MCF 10A (cell line): ENCODE measurements around the gene IL12B. TPM values are rescaled to one million over a fixed set of nuclear protein-coding genes. Genes with fewer than 3 reads are reported as not detected.
A peak's percentile ranks its signal among the peaks of the same experiment; 100 is the strongest.

Source experiments
- BruUV-seq: library from RNA; stranded (reverse); fragments of 400-500 nt; replicated peaks from 2 replicates; lab custom pipeline; 2021; lab: Mats Ljungman, UMichigan
- CTCF ChIA-PET: fragments of 300-600 bp; sonication (Branson Sonifier 250); formaldehyde crosslinking; extraction: SDS; loops from one replicate; lab custom pipeline; 2021; ENCODE audit warnings: antibody characterized with exemption, inconsistent platforms; lab: Yijun Ruan, JAX
- POLR2A ChIA-PET: fragments of 300-600, 350-650 bp; sonication (Branson Sonifier 250); formaldehyde crosslinking; extraction: SDS; loops from one replicate; lab custom pipeline; 2020; ENCODE audit warnings: antibody characterized with exemption, inconsistent platforms; lab: Yijun Ruan, JAX
- DNase-seq: peaks from one replicate; pipeline ENCODE4 v3.0.0-alpha.2; 2018; ENCODE audit not compliant: unreplicated experiment
- H3K27ac Mint-ChIP-seq: one replicate; pipeline ENCODE4 v1.8.0; 2022; ENCODE audit warnings: mild to moderate bottlenecking, low read depth, mixed read lengths; ENCODE audit not compliant: unreplicated experiment
- H3K27me3 Mint-ChIP-seq: one replicate; pipeline ENCODE4 v1.8.0; 2022; ENCODE audit warnings: mixed read lengths; ENCODE audit not compliant: insufficient read depth, unreplicated experiment
- H3K36me3 Mint-ChIP-seq: one replicate; pipeline ENCODE4 v1.8.0; 2022; ENCODE audit warnings: mild to moderate bottlenecking, moderate library complexity, mixed read lengths; ENCODE audit not compliant: insufficient read depth, unreplicated experiment
- H3K4me1 Mint-ChIP-seq: one replicate; pipeline ENCODE4 v1.8.0; 2022; ENCODE audit warnings: mixed read lengths; ENCODE audit not compliant: insufficient read depth, unreplicated experiment
- H3K4me3 Mint-ChIP-seq: one replicate; pipeline ENCODE4 v1.8.0; 2022; ENCODE audit warnings: mild to moderate bottlenecking, moderate library complexity, mixed read lengths; ENCODE audit not compliant: unreplicated experiment
- H3K9me3 Mint-ChIP-seq: one replicate; pipeline ENCODE4 v1.8.0; 2022; ENCODE audit warnings: mixed read lengths; ENCODE audit not compliant: unreplicated experiment
- CTCF ChIP-seq: fragments of 200-600 bp; IDR thresholded peaks from one replicate; pipeline ENCODE4 v1.8.0; 2022; ENCODE audit warnings: antibody characterized with exemption, mild to moderate bottlenecking; ENCODE audit not compliant: unreplicated experiment
- intact Hi-C: fragments of 100-400 bp; cut with micrococcal nuclease; formaldehyde crosslinking; loops from 2 replicates; pipeline ENCODE4 v1.14.1; 2022
- total RNA-seq: library from RNA; stranded (reverse); gene quantifications from 2 replicates; pipeline ENCODE4 v1.2.3, GENCODE V29; 2022

IL12B gene
- total RNA-seq, 1 experiment from 2014 or later = 0.14 TPM

- intact Hi-C loops = no loop called here
- H3K9me3 Mint-ChIP-seq = no peaks in the 10 kb centered on the region
- TF ChIP-seq CTCF = no peak
- H3K36me3 Mint-ChIP-seq = no peaks in the 10 kb centered on the region
- H3K27me3 Mint-ChIP-seq = no peaks in the 10 kb centered on the region
- CTCF ChIA-PET = interaction anchor here (0.7 to 6.4 kb wide), 10 partner anchors 9 to 1488 kb away, joined by 3 to 64 read pairs (median 4); partner anchors contain the start of gene IL12B
- no TSS peak for BruUV-seq
- H3K4me3 Mint-ChIP-seq = no peak overlapping the region
- no peak overlapping the region for H3K27ac Mint-ChIP-seq
- POLR2A ChIA-PET = interaction anchor here (1.0 kb wide), 1 partner anchor 33 kb away, joined by 4 read pairs; no protein-coding TSS in a partner anchor
- no peak for DNase-seq
- H3K4me1 Mint-ChIP-seq = no peaks in the 10 kb centered on the region
These were observed 10.9 kb downstream of the IL12B start for GRCh38 chr5:159319363-159319762.

- Mint-ChIP-seq H3K4me3 (no peak overlapping the region), H3K9me3 (no peaks in the 10 kb centered on the region), H3K27ac (no peak overlapping the region), H3K4me1 (no peaks in the 10 kb centered on the region), H3K36me3 (no peaks in the 10 kb centered on the region), H3K27me3 (no peaks in the 10 kb centered on the region)
- intact Hi-C loops = no loop called here
- no TSS peak for BruUV-seq
- ChIA-PET POLR2A (interaction anchor here (1.0 to 2.2 kb wide), 5 partner anchors 32 to 155 kb away, joined by 4 to 19 read pairs (median 7); no protein-coding TSS in a partner anchor), CTCF (interaction anchor here (0.6 to 6.4 kb wide), 16 partner anchors 8 to 212 kb away, joined by 3 to 154 read pairs (median 8); partner anchors contain the start of gene IL12B)
- DNase-seq = no peak
- no peak for TF ChIP-seq CTCF
These were observed 11.8 kb downstream of the IL12B start for GRCh38 chr5:159318448-159318847.

- ChIA-PET POLR2A (interaction anchor here (1.3 to 2.2 kb wide), 5 partner anchors 28 to 154 kb away, joined by 4 to 19 read pairs (median 7); no protein-coding TSS in a partner anchor), CTCF (interaction anchor here (0.5 to 6.4 kb wide), 32 partner anchors 7 to 670 kb away, joined by 3 to 154 read pairs (median 6); partner anchors contain the start of gene IL12B)
- Mint-ChIP-seq H3K27ac (no peak overlapping the region), H3K27me3 (no peaks in the 10 kb centered on the region), H3K9me3 (no peaks in the 10 kb centered on the region), H3K4me3 (no peak overlapping the region), H3K4me1 (no peaks in the 10 kb centered on the region), H3K36me3 (no peaks in the 10 kb centered on the region)
- intact Hi-C loops = loop anchor here (1.0 kb wide), 1 partner anchor 623 kb away; no protein-coding TSS in a partner anchor
- DNase-seq = no peak
- no peak for TF ChIP-seq CTCF
- no TSS peak for BruUV-seq
These were observed 12.4 kb downstream of the IL12B start for GRCh38 chr5:159317849-159318248.

GRCh38 chr5:159316519-159317383 lies 13.5 kb downstream of the IL12B start:
- TF ChIP-seq CTCF = peak; percentile 91
- Mint-ChIP-seq H3K4me1 (no peaks in the 10 kb centered on the region), H3K27ac (no peak overlapping the region), H3K27me3 (no peaks in the 10 kb centered on the region), H3K36me3 (no peaks in the 10 kb centered on the region), H3K9me3 (no peaks in the 10 kb centered on the region), H3K4me3 (no peak overlapping the region)
- CTCF ChIA-PET = interaction anchor here (0.5 to 6.4 kb wide), 61 partner anchors 8 to 1462 kb away, joined by 3 to 154 read pairs (median 4); partner anchors contain the start of gene IL12B
- intact Hi-C loops = loop anchor here (1.0 kb wide), 4 partner anchors 30 to 621 kb away; no protein-coding TSS in a partner anchor
- DNase-seq = peak; percentile 77
- POLR2A ChIA-PET = interaction anchor here (0.8 to 2.2 kb wide), 13 partner anchors 11 to 160 kb away, joined by 3 to 19 read pairs (median 5); no protein-coding TSS in a partner anchor
- BruUV-seq = no TSS peak
